Lung (tissue), 12 donors: Measurements from ENCODE around the gene METAP1. TPM values are rescaled to one million over a fixed set of nuclear protein-coding genes. Genes with fewer than 3 reads are reported as not detected.

Experiments used
- ATAC-seq: fragments of 200-7000 bp; cut with Tn5 transposase; one replicate; pipeline ENCODE4 v1.9.1; 2020; ENCODE audit warnings: moderate number of reproducible peaks; ENCODE audit not compliant: insufficient read depth, low FRiP score
- DNase-seq, 3 donors: peaks; one replicate each; pipeline ENCODE4 v3.0.0-alpha.2; 2013 to 2017
- H3K27ac ChIP-seq, 2 donors: one replicate each; pipeline ENCODE4 v1.5.1; 2013; ENCODE audit warnings: mild to moderate bottlenecking in 2 of 2, moderate library complexity in 2 of 2, control low read depth in 1 of 2, inconsistent platforms in 1 of 2, low read depth in 1 of 2, low read length in 1 of 2
- H3K27me3 ChIP-seq, 3 donors: one replicate each; pipeline ENCODE4 v1.5.1; 2013; ENCODE audit warnings: low read length in 2 of 3; ENCODE audit not compliant: control insufficient read depth in 3 of 3, insufficient read depth in 3 of 3
- H3K36me3 ChIP-seq, 4 donors: one replicate each; pipeline ENCODE4 v1.5.1; 2013; ENCODE audit warnings: low read length in 4 of 4, mild to moderate bottlenecking in 1 of 4, moderate library complexity in 1 of 4; ENCODE audit not compliant: control insufficient read depth in 4 of 4, insufficient read depth in 4 of 4
- H3K4me1 ChIP-seq, 5 donors: one replicate each; pipeline ENCODE4 v1.5.1; 2013; ENCODE audit warnings: low read length in 5 of 5, mild to moderate bottlenecking in 2 of 5, moderate library complexity in 1 of 5; ENCODE audit not compliant: control insufficient read depth in 5 of 5, insufficient read depth in 5 of 5
- H3K4me3 ChIP-seq: one replicate; pipeline ENCODE4 v1.5.1; 2013; ENCODE audit warnings: mild to moderate bottlenecking, control low read depth, moderate library complexity
- H3K9ac ChIP-seq, 2 donors: one replicate each; pipeline ENCODE4 v1.5.1; 2013; ENCODE audit warnings: low read length in 2 of 2, control low read depth in 1 of 2; ENCODE audit not compliant: insufficient read depth in 1 of 2
- H3K9me3 ChIP-seq, 4 donors: one replicate each; pipeline ENCODE4 v1.5.1; 2013; ENCODE audit warnings: low read length in 3 of 4, mild to moderate bottlenecking in 1 of 4, moderate library complexity in 1 of 4; ENCODE audit not compliant: control insufficient read depth in 4 of 4, insufficient read depth in 3 of 4
- WGBS, 2 donors: extraction: QIAGEN DNeasy Blood & Tissue Kit; methylation state at CpG; one replicate each; pipeline ENCODE4 v1.1.7; 2013; 5-methylcytosine and 5-hydroxymethylcytosine counted together
- polyA plus RNA-seq, 2 donors: library from polyadenylated mRNA; stranded (reverse); fragments of 200-250 nt; gene quantifications; one replicate each; pipeline ENCODE4 v1.2.1, GENCODE V29; 2013
- total RNA-seq, 2 donors: library from RNA; depleted of rRNA in 1 of 2; stranded (reverse); fragments of >200 nt in 1 of 2; gene quantifications; one replicate each; pipeline ENCODE4 v1.2.1, GENCODE V29; 2014 to 2021
- TF ChIP-seq, protein P1 (sequence below): IDR thresholded peaks from 2 replicates; pipeline ENCODE4 v1.5.1; 2012; ENCODE audit warnings: mild to moderate bottlenecking; ENCODE audit errors: control extremely low read depth, extremely low read depth
- donor health status: control.
- donor health status: control.
- donor health status: Bipolar disorder and iron deficiency.
- donor health status: healthy.
- donor health status: DM: yes; HTN: yes; CAD: no.

The METAP1 gene
- total and polyA plus RNA-seq, 4 donors, result 19.1 to 38.4 (median 27.6) TPM

DNA sequence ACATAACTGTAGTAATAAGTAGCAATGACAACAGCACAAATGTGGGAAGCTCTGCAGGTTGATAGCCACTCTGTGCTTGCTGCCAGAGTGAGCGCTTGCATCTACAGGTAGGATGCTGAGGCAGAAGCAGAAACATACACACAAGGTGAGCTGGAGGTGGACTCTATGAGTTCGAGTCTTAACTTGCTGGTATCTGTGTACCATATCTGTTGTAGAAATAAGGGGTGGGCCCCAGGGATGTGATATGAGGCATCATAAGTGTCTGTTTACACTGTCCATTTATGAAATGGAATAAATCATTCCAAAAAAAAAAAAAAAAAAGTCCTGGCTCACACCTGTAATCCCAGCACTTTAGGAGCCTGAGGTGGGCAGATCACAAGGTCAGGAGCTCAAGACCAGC, 33.8 kb upstream of the METAP1 start:
- no peak for ATAC-seq

DNA sequence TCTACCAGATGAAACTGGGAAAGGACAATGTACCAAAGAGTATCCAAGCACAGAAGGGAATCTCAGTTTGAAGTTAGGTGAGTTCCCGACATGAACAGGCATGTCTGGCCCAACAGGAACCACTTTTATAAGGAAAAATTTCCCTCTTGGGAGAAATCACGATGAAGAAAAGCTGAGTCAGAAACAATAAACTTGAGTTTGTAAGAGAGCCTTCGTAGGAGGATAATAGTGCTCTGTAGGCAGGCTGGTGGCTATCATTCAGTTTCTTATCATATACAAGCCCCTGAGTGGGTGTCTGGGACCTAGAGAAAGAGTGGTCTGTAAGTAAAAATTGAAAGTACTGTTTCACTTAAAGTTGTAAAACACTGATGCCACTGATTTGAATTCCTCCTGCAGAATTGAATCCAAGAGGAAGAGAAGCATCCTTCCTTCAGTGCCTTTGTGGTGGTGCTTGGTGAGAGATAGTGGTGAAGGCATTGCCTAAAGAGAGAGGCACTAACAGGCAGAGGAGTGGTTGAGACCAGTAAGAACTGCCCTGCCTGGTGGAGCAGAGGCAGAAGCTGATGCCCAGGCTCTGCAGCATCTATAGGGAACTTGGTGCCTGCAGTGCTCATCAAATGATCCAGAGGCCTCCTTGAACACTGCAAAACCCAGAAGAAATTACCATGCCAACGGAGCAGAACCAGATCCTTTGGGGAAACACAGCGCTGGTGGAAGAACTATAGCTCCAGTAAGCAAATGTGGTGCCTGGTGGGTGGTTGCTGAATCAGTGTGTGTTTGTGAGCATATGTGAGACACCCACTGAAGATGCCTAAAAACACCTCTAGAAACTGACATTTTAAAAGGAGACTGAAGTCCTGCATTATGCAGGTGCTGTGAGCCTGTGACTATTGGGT, 31.7 kb upstream of the METAP1 start:
- 81 to 90% methylated on average over 5 of the region's 5 CpGs for WGBS, 2 donors
- no peak for DNase-seq
- Histone ChIP-seq H3K9ac (no peak overlapping the region), H3K27ac (no peak overlapping the region), H3K4me3 (no peak overlapping the region), H3K36me3 (no peaks in the 10 kb centered on the region), H3K9me3 (no peaks in the 10 kb centered on the region), H3K4me1 (no peaks in the 10 kb centered on the region), H3K27me3 (no peaks in the 10 kb centered on the region)
- TF ChIP-seq, protein P1, sequence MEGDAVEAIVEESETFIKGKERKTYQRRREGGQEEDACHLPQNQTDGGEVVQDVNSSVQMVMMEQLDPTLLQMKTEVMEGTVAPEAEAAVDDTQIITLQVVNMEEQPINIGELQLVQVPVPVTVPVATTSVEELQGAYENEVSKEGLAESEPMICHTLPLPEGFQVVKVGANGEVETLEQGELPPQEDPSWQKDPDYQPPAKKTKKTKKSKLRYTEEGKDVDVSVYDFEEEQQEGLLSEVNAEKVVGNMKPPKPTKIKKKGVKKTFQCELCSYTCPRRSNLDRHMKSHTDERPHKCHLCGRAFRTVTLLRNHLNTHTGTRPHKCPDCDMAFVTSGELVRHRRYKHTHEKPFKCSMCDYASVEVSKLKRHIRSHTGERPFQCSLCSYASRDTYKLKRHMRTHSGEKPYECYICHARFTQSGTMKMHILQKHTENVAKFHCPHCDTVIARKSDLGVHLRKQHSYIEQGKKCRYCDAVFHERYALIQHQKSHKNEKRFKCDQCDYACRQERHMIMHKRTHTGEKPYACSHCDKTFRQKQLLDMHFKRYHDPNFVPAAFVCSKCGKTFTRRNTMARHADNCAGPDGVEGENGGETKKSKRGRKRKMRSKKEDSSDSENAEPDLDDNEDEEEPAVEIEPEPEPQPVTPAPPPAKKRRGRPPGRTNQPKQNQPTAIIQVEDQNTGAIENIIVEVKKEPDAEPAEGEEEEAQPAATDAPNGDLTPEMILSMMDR, result no peak
- no peak for ATAC-seq

More for the DNA sequence above, 33.8 kb upstream of the METAP1 start:
- H3K9me3 ChIP-seq, result no peaks in the 10 kb centered on the region
- no peak for DNase-seq
- 91 to 94% methylated on average over 2 of the region's 2 CpGs for WGBS, 2 donors
- no peaks in the 10 kb centered on the region for H3K27me3 ChIP-seq
- no peak overlapping the region for H3K4me3 ChIP-seq
- H3K4me1 ChIP-seq, result no peaks in the 10 kb centered on the region
- H3K9ac ChIP-seq, result no peak overlapping the region
- H3K27ac ChIP-seq, result no peak overlapping the region
- TF ChIP-seq, protein P1, result no peak
- H3K36me3 ChIP-seq, result no peaks in the 10 kb centered on the region

DNA sequence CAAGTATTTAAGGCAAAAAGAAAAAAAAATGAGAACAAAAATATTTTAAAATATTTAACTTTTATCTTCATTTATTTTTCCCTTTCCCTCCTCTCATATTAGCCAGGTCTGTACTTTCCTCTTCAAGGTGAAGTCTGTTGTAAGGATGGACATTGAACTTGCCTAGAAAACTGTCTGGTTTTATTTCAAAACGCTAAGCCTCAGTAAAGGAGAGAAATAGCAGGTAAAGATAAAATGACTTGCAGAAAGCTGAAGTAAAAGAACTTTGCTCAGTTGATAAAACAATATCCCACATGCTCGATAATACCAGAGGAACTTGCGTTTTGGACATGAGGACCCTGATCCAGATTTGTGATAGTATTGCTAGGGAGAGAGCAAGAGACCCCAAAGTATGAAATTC, 28.6 kb upstream of the METAP1 start:
- no peaks in the 10 kb centered on the region for H3K9me3 ChIP-seq

More for the DNA sequence above, 28.6 kb upstream of the METAP1 start:
- Histone ChIP-seq H3K9ac (no peak overlapping the region), H3K4me3 (no peak overlapping the region), H3K4me1 (no peaks in the 10 kb centered on the region), H3K36me3 (no peaks in the 10 kb centered on the region), H3K27ac (no peak overlapping the region), H3K27me3 (no peaks in the 10 kb centered on the region)
- ATAC-seq (no peak), DNase-seq (no peak)
- TF ChIP-seq, protein P1, result no peak
- 94 to 96% methylated on average over 3 of the region's 3 CpGs for WGBS, 2 donors
